SKM-1 (cell line): ENCODE results near the gene FGFR1OP2.
"Not testable (repeated sequence)": the region's sequence is repeated elsewhere in the genome, so short reads cannot be mapped to it uniquely, and the experiment has no call there.

Experiments used
- DNase-seq: peaks from one replicate; lab custom pipeline; 2025; ENCODE audit not compliant: unreplicated experiment; lab: John Stamatoyannopoulos, UW

FGFR1OP2 gene

GRCh38 chr12:26937863-26938700 is at the start of gene FGFR1OP2, which contains the start of gene INTS13:
FGFR1OP2 (plus strand) TSS chr12:26938470; CDS start chr12:26954159, 15,689 bp downstream.
INTS13 (minus strand) TSS chr12:26937981; CDS start chr12:26936803, 1,178 bp downstream.
- peak; percentile 67 for DNase-seq

GRCh38 chr12:26890784-26891183 is 47.5 kb upstream of the FGFR1OP2 start:
- no peak for DNase-seq

DNA sequence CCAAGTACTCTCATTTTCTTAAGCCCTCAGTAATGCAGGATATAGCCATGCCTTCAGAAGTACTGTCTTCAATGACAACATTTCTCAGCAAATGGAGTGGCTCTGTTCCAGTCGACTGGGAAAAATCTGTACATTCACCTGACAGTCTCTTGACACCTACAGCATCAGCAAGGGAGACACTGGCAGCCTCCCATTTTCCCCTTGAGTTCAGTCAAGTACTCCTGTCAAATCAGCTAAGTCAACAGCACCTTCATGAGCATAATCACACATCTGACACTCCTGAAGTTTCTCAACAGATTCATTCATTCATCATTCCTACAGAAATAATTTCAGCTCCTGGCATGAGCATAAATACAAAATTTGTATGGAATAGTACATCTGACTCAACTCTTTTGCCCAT is 46.6 kb upstream of the FGFR1OP2 start:
- no peak for DNase-seq

DNA sequence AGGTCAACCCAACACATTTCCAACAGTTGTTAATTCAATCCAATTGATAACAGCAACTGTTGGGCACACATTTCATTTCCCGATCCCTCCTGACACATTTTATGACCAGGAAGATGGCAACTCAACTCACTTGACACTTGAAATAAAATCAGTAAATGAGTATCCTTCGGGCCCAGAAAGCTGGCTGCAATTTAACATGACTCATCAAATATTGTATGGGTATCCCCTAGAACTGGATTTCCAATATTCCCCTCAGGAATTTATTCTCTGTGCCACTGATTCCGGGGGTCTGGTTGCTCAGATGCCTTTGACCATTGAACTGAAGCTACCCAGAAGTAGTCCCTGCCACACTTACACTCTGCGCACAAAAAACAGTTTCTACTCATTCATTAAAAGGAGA is 42.6 kb upstream of the FGFR1OP2 start:
- no peak for DNase-seq

- DNase-seq: no peak
These were observed 41.4 kb upstream of the FGFR1OP2 start for GRCh38 chr12:26896913-26897312.

- DNase-seq: not testable (repeated sequence)
These were observed 34.9 kb upstream of the FGFR1OP2 start for GRCh38 chr12:26903396-26903795.

GRCh38 chr12:26906024-26906423 is 32.2 kb upstream of the FGFR1OP2 start:
- no peak for DNase-seq

GRCh38 chr12:26906704-26907103 is 31.6 kb upstream of the FGFR1OP2 start:
- DNase-seq: no peak

- no peak for DNase-seq
These were observed 19.7 kb upstream of the FGFR1OP2 start for GRCh38 chr12:26918321-26919215.

DNA sequence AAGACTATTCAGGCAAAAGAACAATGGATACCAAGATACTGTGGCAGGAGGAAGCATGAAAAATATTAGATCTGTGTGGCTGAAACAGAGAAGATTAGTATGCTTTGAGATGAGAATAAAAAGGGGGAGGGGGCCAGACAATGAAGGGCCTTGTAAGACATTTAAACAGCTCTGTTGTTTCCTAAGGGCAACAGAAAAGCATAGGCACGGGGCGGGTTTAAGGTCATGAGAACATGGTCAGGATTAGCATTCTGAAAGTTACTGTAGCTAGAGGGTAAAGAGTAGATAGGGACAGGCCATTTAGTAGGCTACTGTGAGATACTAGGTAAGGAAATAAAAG is 19.1 kb upstream of the FGFR1OP2 start:
- no peak for DNase-seq

DNA sequence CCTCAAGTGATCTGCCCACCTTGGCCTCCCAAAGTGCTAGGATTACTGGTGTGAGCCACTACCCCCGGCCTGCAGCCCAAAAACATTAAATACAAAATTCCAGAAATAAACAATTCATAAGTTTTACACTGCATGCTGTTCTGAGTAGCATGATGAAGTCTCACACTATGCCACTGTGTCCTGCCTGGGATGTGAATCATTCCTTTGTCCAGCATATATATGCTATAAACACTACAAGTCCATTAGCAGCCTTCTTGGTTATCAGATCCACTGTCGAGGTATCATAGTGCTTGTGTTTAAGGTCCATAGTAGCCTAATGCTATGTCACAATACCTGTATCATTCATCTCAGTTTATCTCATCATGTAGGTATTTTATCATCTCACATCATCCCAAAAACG is 16.4 kb upstream of the FGFR1OP2 start:
- DNase-seq: no peak

DNA sequence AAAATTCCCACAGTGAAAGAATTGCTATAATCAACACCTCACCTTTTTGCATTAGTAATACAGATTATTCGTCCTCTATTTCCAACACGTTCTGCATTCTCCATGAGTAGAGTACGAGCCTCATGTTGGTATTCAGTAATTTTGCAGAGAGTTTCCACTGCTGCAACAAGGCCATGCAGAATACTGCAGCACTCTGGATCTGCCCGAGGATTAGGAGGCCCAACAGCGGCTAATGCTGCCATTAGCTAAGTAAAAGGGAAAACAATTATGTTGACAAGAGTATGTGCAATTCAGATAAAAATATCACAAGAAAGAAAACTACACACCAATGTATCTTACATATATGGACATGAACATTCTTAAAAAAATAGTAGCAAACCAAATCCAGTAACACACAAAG is 9.6 kb upstream of the FGFR1OP2 start:
- no peak for DNase-seq

DNA sequence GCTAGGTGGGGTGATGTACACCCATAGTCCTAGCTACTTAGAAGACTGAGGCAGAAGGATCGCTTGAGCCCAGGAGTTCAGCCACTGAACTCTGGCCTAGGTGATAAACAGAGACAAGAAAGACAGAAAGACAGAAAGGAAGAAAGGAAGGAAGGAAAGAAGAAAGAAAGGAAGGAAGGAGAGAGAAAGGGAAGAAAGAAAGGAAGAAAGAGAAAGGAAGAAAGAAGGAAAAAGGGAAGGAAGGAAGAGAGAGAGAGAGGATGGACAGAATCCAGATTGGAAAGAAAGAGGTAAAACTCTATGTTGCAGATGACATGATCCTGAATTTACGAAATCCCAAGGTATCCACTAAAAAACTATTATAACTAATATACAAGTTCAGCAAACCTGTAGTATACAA is 8.7 kb upstream of the FGFR1OP2 start:
- DNase-seq: no peak

DNA sequence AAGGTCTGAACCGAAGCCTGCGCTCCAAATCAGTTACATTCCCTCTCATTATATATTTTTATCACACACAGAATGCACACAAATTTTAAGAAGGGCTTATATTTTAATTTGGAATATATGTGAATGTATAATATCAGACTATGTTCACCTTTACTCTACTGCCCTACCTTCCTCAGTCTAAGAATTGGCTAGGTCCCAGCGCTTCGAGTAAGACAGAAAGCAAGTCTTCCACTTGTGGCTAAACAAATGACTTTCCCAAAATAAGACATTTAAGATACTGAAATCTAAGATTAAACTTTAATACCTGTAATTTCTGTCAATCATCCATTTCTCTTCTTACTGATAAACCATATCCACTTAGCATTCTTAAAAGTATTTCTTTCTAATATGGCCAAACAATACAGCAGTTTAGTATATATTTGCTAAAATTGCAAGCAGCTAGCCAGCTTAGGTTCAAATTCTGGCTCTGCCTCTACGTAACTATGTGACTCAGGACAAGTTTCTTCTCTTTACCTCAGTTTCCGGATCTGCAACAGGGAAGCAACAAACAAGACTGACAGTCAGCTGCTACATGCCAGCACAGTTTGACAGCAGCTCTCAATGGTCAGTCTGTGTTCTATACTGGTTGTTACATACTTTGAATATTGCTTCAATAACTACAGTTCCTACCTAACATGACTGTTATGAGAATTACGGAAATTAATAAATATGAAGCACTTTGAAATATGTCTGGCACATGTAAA is 2.5 kb upstream of the FGFR1OP2 start:
- no peak for DNase-seq

GRCh38 chr12:26936559-26937442 is 1.5 kb upstream of the FGFR1OP2 start:
- no peak for DNase-seq

GRCh38 chr12:26937443-26937862 is 817 bp upstream of the FGFR1OP2 start:
- DNase-seq: no peak

- no peak for DNase-seq
These were observed 412 bp downstream of the FGFR1OP2 start for GRCh38 chr12:26938701-26939062.

GRCh38 chr12:26939192-26939832 is 1.0 kb downstream of the FGFR1OP2 start:
- no peak for DNase-seq

DNA sequence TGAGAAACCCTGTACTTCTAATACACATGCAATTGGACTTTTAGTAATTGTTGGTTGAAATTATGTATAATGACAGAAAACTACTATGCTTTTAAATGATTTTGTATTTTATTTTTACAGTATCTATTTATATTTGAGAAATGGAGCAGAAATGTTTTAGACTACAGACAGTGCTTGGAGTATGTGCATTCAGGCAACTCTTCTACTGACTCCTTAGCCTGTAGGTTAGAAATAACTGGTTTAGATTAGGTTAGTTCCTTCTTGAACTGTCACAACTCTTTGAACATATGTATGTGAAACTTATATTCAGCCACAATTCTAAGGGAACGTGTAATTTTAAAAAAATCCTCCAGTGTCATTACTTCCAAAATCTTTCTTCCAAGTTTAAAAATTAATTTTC is 1.7 kb downstream of the FGFR1OP2 start:
- DNase-seq: no peak
